ENCODE measurements around the gene STARD13.

GRCh38 chr13:33290421-33290965 lies 4.9 kb upstream of the STARD13 start:
- TF ChIP-seq POLR2A (IDR thresholded peaks at IDR 0.05) (no peak), POLR2AphosphoS5 (IDR thresholded peaks at IDR 0.05) (no peak), EP300 (IDR thresholded peaks at IDR 0.05) (no peak)
- TF ChIP-seq, protein P1, sequence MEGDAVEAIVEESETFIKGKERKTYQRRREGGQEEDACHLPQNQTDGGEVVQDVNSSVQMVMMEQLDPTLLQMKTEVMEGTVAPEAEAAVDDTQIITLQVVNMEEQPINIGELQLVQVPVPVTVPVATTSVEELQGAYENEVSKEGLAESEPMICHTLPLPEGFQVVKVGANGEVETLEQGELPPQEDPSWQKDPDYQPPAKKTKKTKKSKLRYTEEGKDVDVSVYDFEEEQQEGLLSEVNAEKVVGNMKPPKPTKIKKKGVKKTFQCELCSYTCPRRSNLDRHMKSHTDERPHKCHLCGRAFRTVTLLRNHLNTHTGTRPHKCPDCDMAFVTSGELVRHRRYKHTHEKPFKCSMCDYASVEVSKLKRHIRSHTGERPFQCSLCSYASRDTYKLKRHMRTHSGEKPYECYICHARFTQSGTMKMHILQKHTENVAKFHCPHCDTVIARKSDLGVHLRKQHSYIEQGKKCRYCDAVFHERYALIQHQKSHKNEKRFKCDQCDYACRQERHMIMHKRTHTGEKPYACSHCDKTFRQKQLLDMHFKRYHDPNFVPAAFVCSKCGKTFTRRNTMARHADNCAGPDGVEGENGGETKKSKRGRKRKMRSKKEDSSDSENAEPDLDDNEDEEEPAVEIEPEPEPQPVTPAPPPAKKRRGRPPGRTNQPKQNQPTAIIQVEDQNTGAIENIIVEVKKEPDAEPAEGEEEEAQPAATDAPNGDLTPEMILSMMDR (IDR thresholded peaks at IDR 0.05), result no peak

Measured in stomach (tissue), 4 donors.